ENCODE results near the gene SMARCC1. TPM values are rescaled to one million over a fixed set of nuclear protein-coding genes. Genes with fewer than 3 reads are reported as not detected.

SMARCC1 gene
- total and polyA plus RNA-seq, 2 experiments from 2014 or later: 35.5 to 38.2 TPM

- Histone ChIP-seq H4K20me1 (ENCODE audit: insufficient read depth, poor library complexity, severe bottlenecking) (peaks cover 42% of the 10 kb centered on the region), H3K4me2 (peak overlapping the region; percentile 77), H3K4me3 (peak overlapping the region; percentile 58), H3K9me3 (ENCODE audit: low read depth) (no peaks in the 10 kb centered on the region), H3K9me2 (replicated peaks; ENCODE audit: insufficient read depth) (no peaks in the 10 kb centered on the region), H3K36me3 (replicated peaks; ENCODE audit: insufficient read depth, low read depth) (no peaks in the 10 kb centered on the region), H3K79me2 (peaks cover 58% of the 10 kb centered on the region), H2AFZ (peak overlapping the region; percentile 31), H3K4me1 (ENCODE audit: insufficient read depth) (peaks cover 21% of the 10 kb centered on the region), H3K27ac (peak overlapping the region; percentile 98), H3K27me3 (no peaks in the 10 kb centered on the region)
- 2% methylated on average over 36 of the region's 54 CpGs for WGBS (ENCODE audit: low lambda C conversion rate, missing lambda C conversion rate)
- DNase-seq (ENCODE audit: low spot score): peak; percentile 83
- no peak for TF ChIP-seq EZH2phosphoT487 (IDR thresholded peaks at IDR 0.05; ENCODE audit: low read depth, severe bottlenecking, unreplicated experiment)
- no peak for TF ChIP-seq CTCF (IDR thresholded peaks at IDR 0.05; ENCODE audit: poor library complexity)
- no peak for TF ChIP-seq EZH2 (IDR thresholded peaks at IDR 0.05; ENCODE audit: borderline replicate concordance)
Observed at GRCh38 chr3:47780741-47781684, 680 bp downstream of the SMARCC1 start.

DNA sequence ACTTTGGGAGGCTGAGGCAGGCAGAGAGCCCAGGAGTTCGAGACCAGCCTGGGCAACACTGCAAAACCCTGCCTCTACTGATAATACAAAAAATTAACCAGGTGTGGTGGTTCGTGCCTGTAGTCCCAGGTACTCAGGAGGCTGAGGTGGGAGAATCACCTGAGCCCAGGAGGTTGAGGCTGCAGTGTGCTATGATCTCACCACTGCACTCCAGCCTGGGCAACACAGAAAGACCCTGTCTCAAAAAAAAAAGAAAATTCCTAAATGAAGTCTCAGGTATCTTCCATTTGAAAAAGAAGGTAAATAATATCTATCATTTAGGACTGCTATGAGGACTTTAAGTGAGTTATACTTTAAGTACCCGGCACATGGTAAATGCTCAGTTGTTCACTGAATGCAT lies 2.9 kb downstream of the SMARCC1 start:
- H3K9me3 ChIP-seq (ENCODE audit: low read depth): no peaks in the 10 kb centered on the region
- DNase-seq (ENCODE audit: low spot score): no peak
- H3K4me2 ChIP-seq: peak overlapping the region; percentile 77
- H3K9me2 ChIP-seq (replicated peaks; ENCODE audit: insufficient read depth): no peaks in the 10 kb centered on the region
- no peak overlapping the region for H3K27ac ChIP-seq
- H4K20me1 ChIP-seq (ENCODE audit: insufficient read depth, poor library complexity, severe bottlenecking): peaks cover 62% of the 10 kb centered on the region
- no peaks in the 10 kb centered on the region for H3K36me3 ChIP-seq (replicated peaks; ENCODE audit: insufficient read depth, low read depth)
- no peak overlapping the region for H3K4me3 ChIP-seq
- H2AFZ ChIP-seq: no peak overlapping the region
- 97% methylated on average over 3 of the region's 3 CpGs for WGBS (ENCODE audit: low lambda C conversion rate, missing lambda C conversion rate)
- H3K4me1 ChIP-seq (ENCODE audit: insufficient read depth): peaks cover 21% of the 10 kb centered on the region
- H3K79me2 ChIP-seq: peaks cover 81% of the 10 kb centered on the region
- H3K27me3 ChIP-seq: no peaks in the 10 kb centered on the region
- TF ChIP-seq EZH2phosphoT487 (IDR thresholded peaks at IDR 0.05; ENCODE audit: low read depth, severe bottlenecking, unreplicated experiment) (no peak), EZH2 (IDR thresholded peaks at IDR 0.05; ENCODE audit: borderline replicate concordance) (no peak), CTCF (IDR thresholded peaks at IDR 0.05; ENCODE audit: poor library complexity) (no peak)

DNA sequence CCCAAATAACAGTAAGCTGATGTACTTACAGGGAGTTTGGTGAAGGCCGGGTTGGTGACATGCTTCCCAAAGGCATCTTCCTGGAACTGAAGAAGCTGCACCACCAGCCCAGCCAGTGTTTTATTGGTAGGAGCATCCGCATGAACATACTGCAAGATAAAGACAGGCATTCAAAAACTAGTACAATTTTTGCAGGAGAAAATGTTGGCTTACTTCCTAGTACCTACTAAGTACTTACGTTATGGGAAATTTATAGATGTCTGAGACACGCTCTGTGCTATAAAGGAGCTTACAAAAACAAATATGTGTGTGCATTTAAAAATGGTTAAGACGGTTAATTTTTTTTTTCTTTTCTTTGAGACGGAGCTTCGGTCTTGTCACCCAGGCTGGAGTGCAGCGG lies 8.9 kb downstream of the SMARCC1 start:
- Histone ChIP-seq H2AFZ (no peak overlapping the region), H3K9me2 (replicated peaks; ENCODE audit: insufficient read depth) (no peaks in the 10 kb centered on the region), H3K79me2 (peaks cover 99% of the 10 kb centered on the region), H3K4me2 (no peak overlapping the region), H4K20me1 (ENCODE audit: insufficient read depth, poor library complexity, severe bottlenecking) (peaks cover 68% of the 10 kb centered on the region), H3K4me1 (ENCODE audit: insufficient read depth) (no peaks in the 10 kb centered on the region), H3K27ac (no peak overlapping the region), H3K9me3 (ENCODE audit: low read depth) (no peaks in the 10 kb centered on the region), H3K27me3 (no peaks in the 10 kb centered on the region), H3K36me3 (replicated peaks; ENCODE audit: insufficient read depth, low read depth) (no peaks in the 10 kb centered on the region), H3K4me3 (no peak overlapping the region)
- no peak for DNase-seq (ENCODE audit: low spot score)
- no peak for TF ChIP-seq EZH2phosphoT487 (IDR thresholded peaks at IDR 0.05; ENCODE audit: low read depth, severe bottlenecking, unreplicated experiment)
- no peak for TF ChIP-seq CTCF (IDR thresholded peaks at IDR 0.05; ENCODE audit: poor library complexity)
- no peak for TF ChIP-seq EZH2 (IDR thresholded peaks at IDR 0.05; ENCODE audit: borderline replicate concordance)
- WGBS (ENCODE audit: low lambda C conversion rate, missing lambda C conversion rate): 86% methylated on average over 8 of the region's 8 CpGs
